Measurements from ENCODE around the gene TRNP1. TPM values are rescaled to one million over a fixed set of nuclear protein-coding genes. Genes with fewer than 3 reads are reported as not detected.
A peak's percentile ranks its signal among the peaks of the same experiment; 100 is the strongest.

TRNP1 gene
- total RNA-seq, 1 donor from 2014 or later = 19.2 TPM

DNA sequence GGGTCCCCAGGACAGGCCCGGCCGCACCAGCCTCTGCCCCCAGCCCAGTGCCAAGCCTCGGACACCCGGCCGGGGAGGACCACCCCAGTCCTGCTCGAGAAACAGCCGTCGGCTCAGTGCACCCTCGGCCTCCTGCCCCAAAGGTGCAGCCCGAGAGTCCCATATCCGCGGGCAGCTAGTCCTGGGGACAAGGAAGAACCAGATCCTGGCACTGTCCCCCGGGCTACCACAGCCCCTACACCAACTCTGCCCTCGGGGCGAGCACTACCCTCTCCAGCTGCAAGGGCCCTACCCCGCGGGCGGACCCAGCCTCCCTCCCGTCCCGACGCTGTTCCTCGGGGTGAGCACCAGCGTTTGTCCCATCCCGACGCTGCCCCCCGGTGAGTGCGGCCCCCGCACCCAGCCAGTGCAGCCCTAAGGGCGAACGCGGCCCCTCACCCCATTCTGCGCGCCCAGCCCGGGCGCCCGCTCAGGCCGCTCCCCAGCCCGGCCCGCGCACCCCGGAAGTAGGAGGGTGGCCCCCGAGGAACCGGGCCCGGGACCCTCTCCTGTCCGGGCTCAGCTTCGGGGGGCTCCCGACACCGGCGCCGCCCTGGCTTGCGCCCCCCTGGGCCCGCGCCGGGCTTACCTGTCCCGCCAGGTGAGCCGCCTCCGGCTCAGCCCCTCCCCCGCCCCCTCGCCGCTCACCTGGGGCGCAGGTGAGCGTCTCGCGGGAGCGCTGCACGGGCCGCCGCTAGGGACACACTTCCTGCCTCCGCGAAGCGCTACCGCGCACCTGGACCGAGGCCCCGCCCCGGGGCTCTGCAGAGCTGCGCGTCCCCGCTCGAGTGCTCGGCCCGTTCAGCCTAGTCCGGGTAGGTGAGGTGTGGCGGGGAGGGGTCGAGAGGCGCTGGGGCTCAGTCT is 33.5 kb upstream of the TRNP1 start, which contains the start of gene KDF1:
Gene KDF1, minus strand, starts transcription at position 747 of the 903 bp plus-strand sequence. CDS start 8,088 bp downstream, outside the sequence.
- Histone ChIP-seq H3K27ac (ENCODE audit: low read depth, low read length) (no peak within 1 kb of the TSS), H2AFZ (ENCODE audit: low read depth, low read length) (peak within 1 kb of the TSS; percentile 52), H3K9me3 (ENCODE audit: insufficient read depth, low read depth, low read length) (no peaks in the 10 kb centered on the region), H3K4me3 (ENCODE audit: insufficient read depth, low read depth, low read length) (no peak within 1 kb of the TSS), H3K9ac (ENCODE audit: low read length) (no peak within 1 kb of the TSS), H3K4me1 (ENCODE audit: insufficient read depth, low read length) (peaks cover 5% of the 10 kb centered on the region), H4K20me1 (ENCODE audit: insufficient read depth, low read length) (no peaks in the 10 kb centered on the region), H3K4me2 (ENCODE audit: low read length) (peak within 1 kb of the TSS; percentile 44), H3K36me3 (ENCODE audit: insufficient read depth, low read length) (no peaks in the 10 kb centered on the region), H3K79me2 (ENCODE audit: insufficient read depth, low read length) (no peaks in the 10 kb centered on the region), H3K27me3 (ENCODE audit: insufficient read depth, low read length) (peaks cover 26% of the 10 kb centered on the region)
- DNase-seq (ENCODE audit: low read depth) = no peak
- H3K27ac Mint-ChIP-seq (ENCODE audit: unreplicated experiment) = no peak within 1 kb of the TSS
- no peak for FAIRE-seq
- TF ChIP-seq EZH2 (IDR thresholded peaks at IDR 0.05; ENCODE audit: insufficient read depth, low read length) = peak; percentile 100
- TF ChIP-seq, protein P1, sequence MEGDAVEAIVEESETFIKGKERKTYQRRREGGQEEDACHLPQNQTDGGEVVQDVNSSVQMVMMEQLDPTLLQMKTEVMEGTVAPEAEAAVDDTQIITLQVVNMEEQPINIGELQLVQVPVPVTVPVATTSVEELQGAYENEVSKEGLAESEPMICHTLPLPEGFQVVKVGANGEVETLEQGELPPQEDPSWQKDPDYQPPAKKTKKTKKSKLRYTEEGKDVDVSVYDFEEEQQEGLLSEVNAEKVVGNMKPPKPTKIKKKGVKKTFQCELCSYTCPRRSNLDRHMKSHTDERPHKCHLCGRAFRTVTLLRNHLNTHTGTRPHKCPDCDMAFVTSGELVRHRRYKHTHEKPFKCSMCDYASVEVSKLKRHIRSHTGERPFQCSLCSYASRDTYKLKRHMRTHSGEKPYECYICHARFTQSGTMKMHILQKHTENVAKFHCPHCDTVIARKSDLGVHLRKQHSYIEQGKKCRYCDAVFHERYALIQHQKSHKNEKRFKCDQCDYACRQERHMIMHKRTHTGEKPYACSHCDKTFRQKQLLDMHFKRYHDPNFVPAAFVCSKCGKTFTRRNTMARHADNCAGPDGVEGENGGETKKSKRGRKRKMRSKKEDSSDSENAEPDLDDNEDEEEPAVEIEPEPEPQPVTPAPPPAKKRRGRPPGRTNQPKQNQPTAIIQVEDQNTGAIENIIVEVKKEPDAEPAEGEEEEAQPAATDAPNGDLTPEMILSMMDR (IDR thresholded peaks at IDR 0.05; ENCODE audit: insufficient read depth, low read depth, low read length) = no peak
- H3K9me3 Mint-ChIP-seq (ENCODE audit: unreplicated experiment) = peaks cover 5% of the 10 kb centered on the region
- H3K27me3 Mint-ChIP-seq (ENCODE audit: low read depth, unreplicated experiment) = peaks cover 20% of the 10 kb centered on the region
- H3K4me1 Mint-ChIP-seq (ENCODE audit: low read depth, unreplicated experiment) = no peaks in the 10 kb centered on the region
- peak within 1 kb of the TSS; percentile 74 for H3K4me3 Mint-ChIP-seq (ENCODE audit: unreplicated experiment)
- H3K36me3 Mint-ChIP-seq (ENCODE audit: low read depth, unreplicated experiment) = peaks cover 11% of the 10 kb centered on the region

DNA sequence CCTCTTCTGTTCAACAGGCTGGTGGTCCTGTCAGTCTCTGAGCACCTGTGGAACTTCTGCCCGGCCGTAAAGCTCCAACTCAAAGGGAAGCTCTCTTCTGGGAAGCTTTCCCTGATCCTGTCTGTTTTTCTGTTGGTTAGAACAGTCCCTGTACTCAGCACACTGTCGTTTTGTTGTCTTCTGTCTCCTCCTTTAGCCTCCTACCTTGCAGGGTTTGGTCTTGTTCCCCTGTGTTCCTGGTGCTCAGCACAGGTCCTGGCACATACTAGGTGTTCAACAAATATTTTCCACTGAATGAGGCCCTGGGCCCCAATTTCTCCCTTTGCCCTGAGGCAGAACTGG is 32.9 kb upstream of the TRNP1 start:
- FAIRE-seq = no peak
- H3K9ac ChIP-seq (ENCODE audit: low read length) = no peak overlapping the region

More for the DNA sequence above, 32.9 kb upstream of the TRNP1 start:
- Histone ChIP-seq H3K36me3 (ENCODE audit: insufficient read depth, low read length) (no peaks in the 10 kb centered on the region), H3K4me1 (ENCODE audit: insufficient read depth, low read length) (peaks cover 5% of the 10 kb centered on the region), H3K9me3 (ENCODE audit: insufficient read depth, low read depth, low read length) (no peaks in the 10 kb centered on the region), H2AFZ (ENCODE audit: low read depth, low read length) (no peak overlapping the region), H3K27me3 (ENCODE audit: insufficient read depth, low read length) (peaks cover 26% of the 10 kb centered on the region), H3K4me3 (ENCODE audit: insufficient read depth, low read depth, low read length) (no peak overlapping the region), H3K27ac (ENCODE audit: low read depth, low read length) (no peak overlapping the region), H3K79me2 (ENCODE audit: insufficient read depth, low read length) (no peaks in the 10 kb centered on the region), H4K20me1 (ENCODE audit: insufficient read depth, low read length) (no peaks in the 10 kb centered on the region), H3K4me2 (ENCODE audit: low read length) (peak overlapping the region; percentile 44)
- TF ChIP-seq, protein P1 (IDR thresholded peaks at IDR 0.05; ENCODE audit: insufficient read depth, low read depth, low read length) = no peak
- no peak for TF ChIP-seq EZH2 (IDR thresholded peaks at IDR 0.05; ENCODE audit: insufficient read depth, low read length)
- Mint-ChIP-seq H3K27me3 (ENCODE audit: low read depth, unreplicated experiment) (peaks cover 20% of the 10 kb centered on the region), H3K36me3 (ENCODE audit: low read depth, unreplicated experiment) (peaks cover 11% of the 10 kb centered on the region), H3K9me3 (ENCODE audit: unreplicated experiment) (peaks cover 5% of the 10 kb centered on the region), H3K27ac (ENCODE audit: unreplicated experiment) (no peak overlapping the region), H3K4me3 (ENCODE audit: unreplicated experiment) (peak overlapping the region; percentile 74), H3K4me1 (ENCODE audit: low read depth, unreplicated experiment) (no peaks in the 10 kb centered on the region)
- no peak for DNase-seq (ENCODE audit: low read depth)

Measured in astrocyte (in vitro differentiated cells and primary cell).